Measurements from ENCODE around the gene SIGLEC5. TPM values are rescaled to one million over a fixed set of nuclear protein-coding genes. Genes with fewer than 3 reads are reported as not detected.

The SIGLEC5 gene
- total and polyA plus RNA-seq, 2 of the 13 experiments (the other 11 are each of a cell fraction or from before 2014, with no cell fraction given), result not detected

DNA sequence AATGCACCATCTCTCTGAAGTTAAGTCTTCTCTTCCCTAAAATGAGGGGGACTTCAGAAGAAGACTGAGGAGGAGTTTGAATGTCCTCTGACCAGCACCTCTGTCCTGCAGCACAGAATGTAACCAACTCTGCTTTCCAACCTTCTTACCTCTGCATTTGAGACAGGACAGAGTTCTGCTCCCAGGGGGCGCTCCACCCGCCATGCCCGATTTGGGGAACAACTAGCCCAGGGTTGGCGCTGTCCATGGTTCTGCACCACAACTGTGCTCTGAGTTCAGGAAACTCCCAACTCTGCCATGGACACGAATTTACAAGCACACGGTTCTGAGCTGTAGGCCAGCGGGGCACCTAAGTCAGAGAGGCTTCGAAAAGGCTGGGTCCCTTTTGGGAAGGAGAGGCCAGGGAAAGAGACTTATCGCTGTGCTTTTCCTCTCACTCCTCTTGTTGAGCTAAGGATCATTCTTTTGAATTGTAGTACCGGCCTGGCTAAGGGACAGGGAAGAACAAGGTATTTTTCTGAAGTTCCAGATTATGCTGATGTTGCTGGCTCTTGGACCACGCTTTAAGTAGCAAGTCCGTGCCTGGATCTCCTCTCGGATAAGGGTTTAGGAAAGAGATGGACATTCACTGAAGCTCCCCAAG is 22.2 kb downstream of the SIGLEC5 start (continued):
- TF ChIP-seq GLMP (CRISPR knock-in tag; IDR thresholded peaks at IDR 0.05; ENCODE audit: borderline replicate concordance) (no peak), RFXANK (CRISPR knock-in tag; IDR thresholded peaks at IDR 0.05) (peak; percentile 75; the same call in 1 of the 2 replicates), SNAI1 (CRISPR knock-in tag; IDR thresholded peaks at IDR 0.05; ENCODE audit: borderline replicate concordance) (no peak), MLXIP (CRISPR knock-in tag; IDR thresholded peaks at IDR 0.05; ENCODE audit: borderline replicate concordance) (peak; percentile 86), HNRNPUL1 (IDR thresholded peaks at IDR 0.05; ENCODE audit: low read depth, low read length) (no peak), ZNF20 (CRISPR knock-in tag; IDR thresholded peaks at IDR 0.05) (no peak), MAFK (conservative IDR thresholded peaks at IDR 0.05 in 1 of 2, IDR thresholded peaks at IDR 0.05 in 1 of 2; ENCODE audit: low read length in 2 of 2) (no peak), ZNF124 (CRISPR knock-in tag; IDR thresholded peaks at IDR 0.05) (peak; percentile 98), ZNF660 (CRISPR knock-in tag; IDR thresholded peaks at IDR 0.05; ENCODE audit: borderline replicate concordance, low read depth) (no peak), SETDB1 (CRISPR knock-in tag; IDR thresholded peaks at IDR 0.05; ENCODE audit: borderline replicate concordance) (no peak), HES4 (CRISPR knock-in tag; IDR thresholded peaks at IDR 0.05; ENCODE audit: borderline replicate concordance) (peak; percentile 96), ZNF792 (CRISPR knock-in tag; IDR thresholded peaks at IDR 0.05) (peak; percentile 96), HOXA7 (CRISPR knock-in tag; IDR thresholded peaks at IDR 0.05) (no peak), ZNF607 (CRISPR knock-in tag; IDR thresholded peaks at IDR 0.05; ENCODE audit: borderline replicate concordance) (peak; percentile 96), ZNF570 (CRISPR knock-in tag; IDR thresholded peaks at IDR 0.05; ENCODE audit: borderline replicate concordance) (0 out of 2 replicates have a peak, but pooled peaks have one; percentile 75), TFDP2 (CRISPR knock-in tag; IDR thresholded peaks at IDR 0.05) (0 out of 2 replicates have a peak, but pooled peaks have one; percentile 42)
- TF ChIP-seq, protein P1, sequence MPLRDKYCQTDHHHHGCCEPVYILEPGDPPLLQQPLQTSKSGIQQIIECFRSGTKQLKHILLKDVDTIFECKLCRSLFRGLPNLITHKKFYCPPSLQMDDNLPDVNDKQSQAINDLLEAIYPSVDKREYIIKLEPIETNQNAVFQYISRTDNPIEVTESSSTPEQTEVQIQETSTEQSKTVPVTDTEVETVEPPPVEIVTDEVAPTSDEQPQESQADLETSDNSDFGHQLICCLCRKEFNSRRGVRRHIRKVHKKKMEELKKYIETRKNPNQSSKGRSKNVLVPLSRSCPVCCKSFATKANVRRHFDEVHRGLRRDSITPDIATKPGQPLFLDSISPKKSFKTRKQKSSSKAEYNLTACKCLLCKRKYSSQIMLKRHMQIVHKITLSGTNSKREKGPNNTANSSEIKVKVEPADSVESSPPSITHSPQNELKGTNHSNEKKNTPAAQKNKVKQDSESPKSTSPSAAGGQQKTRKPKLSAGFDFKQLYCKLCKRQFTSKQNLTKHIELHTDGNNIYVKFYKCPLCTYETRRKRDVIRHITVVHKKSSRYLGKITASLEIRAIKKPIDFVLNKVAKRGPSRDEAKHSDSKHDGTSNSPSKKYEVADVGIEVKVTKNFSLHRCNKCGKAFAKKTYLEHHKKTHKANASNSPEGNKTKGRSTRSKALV (CRISPR knock-in tag; IDR thresholded peaks at IDR 0.05), result peak; percentile 83
- TF ChIP-seq, protein P2, sequence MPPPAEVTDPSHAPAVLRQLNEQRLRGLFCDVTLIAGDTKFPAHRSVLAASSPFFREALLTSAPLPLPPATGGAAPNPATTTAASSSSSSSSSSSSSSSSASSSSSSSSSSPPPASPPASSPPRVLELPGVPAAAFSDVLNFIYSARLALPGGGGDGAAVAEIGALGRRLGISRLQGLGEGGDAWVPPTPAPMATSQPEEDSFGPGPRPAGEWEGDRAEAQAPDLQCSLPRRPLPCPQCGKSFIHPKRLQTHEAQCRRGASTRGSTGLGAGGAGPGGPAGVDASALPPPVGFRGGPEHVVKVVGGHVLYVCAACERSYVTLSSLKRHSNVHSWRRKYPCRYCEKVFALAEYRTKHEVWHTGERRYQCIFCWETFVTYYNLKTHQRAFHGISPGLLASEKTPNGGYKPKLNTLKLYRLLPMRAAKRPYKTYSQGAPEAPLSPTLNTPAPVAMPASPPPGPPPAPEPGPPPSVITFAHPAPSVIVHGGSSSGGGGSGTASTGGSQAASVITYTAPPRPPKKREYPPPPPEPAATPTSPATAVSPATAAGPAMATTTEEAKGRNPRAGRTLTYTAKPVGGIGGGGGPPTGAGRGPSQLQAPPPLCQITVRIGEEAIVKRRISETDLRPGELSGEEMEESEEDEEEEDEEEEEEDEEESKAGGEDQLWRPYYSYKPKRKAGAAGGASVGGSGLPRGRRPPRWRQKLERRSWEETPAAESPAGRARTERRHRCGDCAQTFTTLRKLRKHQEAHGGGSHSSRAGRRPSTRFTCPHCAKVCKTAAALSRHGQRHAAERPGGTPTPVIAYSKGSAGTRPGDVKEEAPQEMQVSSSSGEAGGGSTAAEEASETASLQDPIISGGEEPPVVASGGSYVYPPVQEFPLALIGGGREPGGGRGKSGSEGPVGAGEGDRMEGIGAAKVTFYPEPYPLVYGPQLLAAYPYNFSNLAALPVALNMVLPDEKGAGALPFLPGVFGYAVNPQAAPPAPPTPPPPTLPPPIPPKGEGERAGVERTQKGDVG (CRISPR knock-in tag; IDR thresholded peaks at IDR 0.05; ENCODE audit: borderline replicate concordance), result no peak
